Measurements from ENCODE around the gene TRDMT1.

GRCh38 chr10:17154116-17154515, 47.4 kb downstream of the TRDMT1 start:
- TF ChIP-seq EZH2phosphoT487 (IDR thresholded peaks at IDR 0.05) (no peak), EZH2 (IDR thresholded peaks at IDR 0.05) (no peak)

All from neural progenitor cell (in vitro differentiated cells).